HCT116 (cell line): Measurements from ENCODE around the gene MARCHF7. TPM values are rescaled to one million over a fixed set of nuclear protein-coding genes. Genes with fewer than 3 reads are reported as not detected.
"Not testable (repeated sequence)": the region's sequence is repeated elsewhere in the genome, so short reads cannot be mapped to it uniquely, and the experiment has no call there.

Experiments used
- ATAC-seq: fragments of 200-7000 bp; cut with Tn5 transposase; 2 replicates; pipeline ENCODE4 v1.9.1; 2020; ENCODE audit warnings: mild to moderate bottlenecking, moderate library complexity
- BruUV-seq: library from RNA; stranded (reverse); fragments of 400-500 nt; replicated peaks from 2 replicates; lab custom pipeline; 2021; lab: Mats Ljungman, UMichigan
- CTCF ChIA-PET: fragments of 300-600 bp; sonication (Branson Sonifier 250); formaldehyde crosslinking; loops from one replicate; lab custom pipeline; 2021; ENCODE audit warnings: antibody characterized with exemption; lab: Charles Lee
- POLR2A ChIA-PET: fragments of 300-600, 350-600 bp; sonication (Branson Sonifier 250); formaldehyde crosslinking; loops from one replicate; lab custom pipeline; 2021; ENCODE audit warnings: antibody characterized with exemption; lab: Charles Lee
- RAD21 ChIA-PET, 2 experiments: fragments of 300-600 bp; sonication (Branson Sonifier 250); formaldehyde crosslinking; loops; one replicate each; lab custom pipeline; 2023; ENCODE audit warnings: low total read pairs in 2 of 2; ENCODE audit not compliant: uncharacterized antibody in 2 of 2, unreplicated experiment in 2 of 2, low non-redundant PET in 1 of 2; lab: Charles Lee
- DNase-seq: peaks from one replicate; pipeline ENCODE4 v3.0.0-alpha.2; 2010; ENCODE audit warnings: low read depth, low spot score
- H2AFZ ChIP-seq: fragments of 200-600 bp; shearing (Covaris generic), sonication (generic); 2 replicates; pipeline ENCODE4 v1.6.1; 2017; ENCODE audit warnings: low read depth, mixed run types, mixed read lengths, antibody characterized with exemption, low read length; ENCODE audit not compliant: poor library complexity, severe bottlenecking
- H3K27ac ChIP-seq: 2 replicates; pipeline ENCODE4 v1.5.1; 2012; ENCODE audit warnings: low read depth, low read length
- H3K27me3 ChIP-seq: fragments of 200-600 bp; sonication (generic); 2 replicates; pipeline ENCODE4 v1.6.1; 2016; ENCODE audit warnings: mixed run types, low read length, mixed read lengths; ENCODE audit not compliant: insufficient read depth
- H3K36me3 ChIP-seq, 2 experiments: fragments of 200-500 bp in 1 of 2; fragments of 200-600 bp in 1 of 2; sonication (Bioruptor generic) in 1 of 2; sonication (generic) in 1 of 2; 2 replicates each; pipeline versions ENCODE4 v1.5.1 to v1.6.1; 2014 to 2016; ENCODE audit warnings: low read length in 2 of 2, inconsistent platforms in 1 of 2, mixed read lengths in 1 of 2, mixed run types in 1 of 2; ENCODE audit not compliant: insufficient read depth in 2 of 2, control insufficient read depth in 1 of 2
- H3K4me1 ChIP-seq, 2 experiments: fragments of 200-600 bp in 1 of 2; sonication (generic) in 1 of 2; 2 replicates each; pipeline versions ENCODE4 v1.5.1 to v1.6.1; 2012 to 2017; ENCODE audit warnings: low read length in 2 of 2, inconsistent platforms in 1 of 2, mild to moderate bottlenecking in 1 of 2, mixed read lengths in 1 of 2, mixed run types in 1 of 2, moderate library complexity in 1 of 2; ENCODE audit not compliant: insufficient read depth in 2 of 2, control insufficient read depth in 1 of 2
- H3K4me2 ChIP-seq: fragments of 200-600 bp; sonication (generic); 2 replicates; pipeline ENCODE4 v1.6.1; 2017; ENCODE audit warnings: mixed run types, low read length, mixed read lengths
- H3K4me3 ChIP-seq, 2 experiments: fragments of 200-600 bp in 1 of 2; sonication (generic) in 1 of 2; replicated peaks in 1 of 2; 2 replicates each; pipeline ENCODE4 v1.5.1; 2011 to 2016; ENCODE audit warnings: low read length in 2 of 2, control low read depth in 1 of 2, low read depth in 1 of 2, mild to moderate bottlenecking in 1 of 2, mixed read lengths in 1 of 2, mixed run types in 1 of 2
- H3K79me2 ChIP-seq: fragments of 200-600 bp; sonication (generic); 2 replicates; pipeline ENCODE4 v1.6.1; 2017; ENCODE audit warnings: mild to moderate bottlenecking, mixed run types, low read length, moderate library complexity, mixed read lengths; ENCODE audit not compliant: insufficient read depth
- H3K9ac ChIP-seq: fragments of 200-600 bp; sonication (generic); 2 replicates; pipeline ENCODE4 v1.6.1; 2016; ENCODE audit warnings: low read length, mixed read lengths
- H3K9me2 ChIP-seq: fragments of 200-600 bp; sonication (generic), shearing (Covaris generic); 2 replicates; pipeline ENCODE4 v1.6.1; 2017; ENCODE audit warnings: mixed run types, mild to moderate bottlenecking, moderate library complexity; ENCODE audit not compliant: insufficient read depth
- H3K9me3 ChIP-seq, 2 experiments: fragments of 200-500 bp in 1 of 2; fragments of 200-600 bp in 1 of 2; sonication (Bioruptor generic) in 1 of 2; sonication (generic) in 1 of 2; 2 replicates each; pipeline ENCODE4 v1.6.1; 2014 to 2017; ENCODE audit warnings: low read length in 2 of 2, mixed read lengths in 2 of 2, inconsistent platforms in 1 of 2, low read depth in 1 of 2, mild to moderate bottlenecking in 1 of 2, mixed run types in 1 of 2, moderate library complexity in 1 of 2; ENCODE audit not compliant: control insufficient read depth in 1 of 2, insufficient read depth in 1 of 2
- H4K20me1 ChIP-seq: fragments of 200-600 bp; sonication (generic), shearing (Covaris generic); 2 replicates; pipeline ENCODE4 v1.6.1; 2017; ENCODE audit warnings: mixed run types, mild to moderate bottlenecking, moderate library complexity; ENCODE audit not compliant: insufficient read depth
- CTCF ChIP-seq, 3 experiments: fragments of 200-600 bp in 1 of 3; sonication (generic) in 1 of 3; IDR thresholded peaks in 2 of 3; conservative IDR thresholded peaks in 1 of 3; 2 replicates each; pipeline ENCODE4 v1.5.1; 2012 to 2017; ENCODE audit warnings: low read depth in 2 of 3, low read length in 2 of 3, antibody characterized with exemption in 1 of 3, borderline replicate concordance in 1 of 3, control low read depth in 1 of 3, mild to moderate bottlenecking in 1 of 3, mixed read lengths in 1 of 3, mixed run types in 1 of 3, moderate library complexity in 1 of 3; ENCODE audit not compliant: insufficient read depth in 1 of 3
- ELF1 ChIP-seq: IDR thresholded peaks from 2 replicates; pipeline ENCODE4 v1.6.1; 2012; ENCODE audit warnings: low read depth, borderline replicate concordance
- RAD21 ChIP-seq: IDR thresholded peaks from 2 replicates; pipeline ENCODE4 v1.6.1; 2012; ENCODE audit warnings: low read depth, mild to moderate bottlenecking
- ZBTB33 ChIP-seq: IDR thresholded peaks from 2 replicates; pipeline ENCODE4 v1.6.1; 2011; ENCODE audit warnings: mild to moderate bottlenecking, low read length, moderate library complexity; ENCODE audit not compliant: insufficient replicate concordance; ENCODE audit errors: extremely low read depth
- ZNF274 ChIP-seq: fragments of 200-500 bp; sonication (Bioruptor generic); IDR thresholded peaks from 2 replicates; pipeline ENCODE4 v1.6.1; 2014; ENCODE audit warnings: mild to moderate bottlenecking, low read depth, low read length, inconsistent platforms
- intact Hi-C: fragments of 100-400 bp; cut with micrococcal nuclease; formaldehyde crosslinking; loops from 2 replicates; pipeline ENCODE4 v1.10.0; 2022
- total RNA-seq: library from RNA; stranded (reverse); gene quantifications from one replicate; pipeline ENCODE4 v1.2.1, GENCODE V29; 2021; ENCODE audit not compliant: unreplicated experiment

Gene MARCHF7
- total RNA-seq, 1 experiment from 2014 or later, result 65.9 TPM

GRCh38 chr2:159667423-159667822 is 44.9 kb upstream of the MARCHF7 start:
- CTCF ChIA-PET, H4K20me1 ChIP-seq, POLR2A ChIA-PET, RAD21 ChIA-PET, ATAC-seq, H3K79me2 ChIP-seq, intact Hi-C loops, DNase-seq, H3K4me3 ChIP-seq, H3K27ac ChIP-seq, H3K9me2 ChIP-seq, H3K27me3 ChIP-seq, H3K4me1 ChIP-seq, H2AFZ ChIP-seq, H3K36me3 ChIP-seq, H3K9ac ChIP-seq, BruUV-seq, H3K9me3 ChIP-seq, H3K4me2 ChIP-seq: not testable (repeated sequence)

- Histone ChIP-seq H3K27me3 (no peaks in the 10 kb centered on the region), H4K20me1 (no peaks in the 10 kb centered on the region), H3K4me1 (no peaks in the 10 kb centered on the region), H3K9ac (no peak overlapping the region), H3K9me3 (no peaks in the 10 kb centered on the region), H3K4me3 (no peak overlapping the region), H3K79me2 (no peaks in the 10 kb centered on the region), H3K36me3 (no peaks in the 10 kb centered on the region), H3K9me2 (no peaks in the 10 kb centered on the region), H3K27ac (no peak overlapping the region), H3K4me2 (no peak overlapping the region)
- CTCF ChIA-PET, result no interaction called here
- DNase-seq (no peak), ATAC-seq (no peak)
- intact Hi-C loops, result no loop called here
- no TSS peak for BruUV-seq
- RAD21 ChIA-PET, result no interaction called here
- TF ChIP-seq ZNF274, result no peak
- TF ChIP-seq CTCF (IDR thresholded peaks at IDR 0.05 in 2 of 3, conservative IDR thresholded peaks at IDR 0.05 in 1 of 3; ENCODE audit: borderline replicate concordance in 1 of 3, insufficient read depth in 1 of 3, low read depth in 2 of 3, low read length in 2 of 3), result no peak
- no peak for TF ChIP-seq ELF1
- no peak for TF ChIP-seq RAD21
- no peak for TF ChIP-seq ZBTB33
- TF ChIP-seq, all 23 proteins: peak for 0
- POLR2A ChIA-PET, result no interaction called here
- H2AFZ ChIP-seq, result no peak overlapping the region
Observed at GRCh38 chr2:159671047-159671446, 41.3 kb upstream of the MARCHF7 start.
